ENCODE results near the gene PAPPA. TPM values are rescaled to one million over a fixed set of nuclear protein-coding genes. Genes with fewer than 3 reads are reported as not detected.

Gene PAPPA
- total RNA-seq, 2 experiments from 2014 or later, result not detected

GRCh38 chr9:116304761-116305160 lies 151.2 kb downstream of the PAPPA start:
- CTCF ChIA-PET, result no interaction called here
- POLR2A ChIA-PET, result no interaction called here

DNA sequence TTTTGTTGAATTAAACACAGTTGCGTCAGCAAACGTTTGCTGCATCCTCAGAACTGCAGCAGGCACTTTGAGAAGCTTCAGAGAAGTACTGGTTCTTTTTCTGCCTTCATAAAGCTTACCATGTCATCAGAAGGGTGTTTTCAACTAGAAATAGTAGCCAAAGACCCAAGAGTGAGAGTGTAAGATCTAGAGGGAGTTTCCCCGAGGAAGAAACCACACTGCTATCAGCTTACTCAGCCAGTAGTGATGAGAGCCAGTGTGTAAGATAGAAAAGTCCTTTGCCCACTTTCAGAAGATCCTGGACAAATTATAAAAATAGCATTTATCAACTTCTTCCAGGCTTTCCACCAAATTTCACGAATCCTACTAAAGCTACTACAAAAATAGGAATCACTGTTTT lies 154.5 kb downstream of the PAPPA start:
- CTCF ChIA-PET, result no interaction called here
- POLR2A ChIA-PET, result no interaction called here

- ChIA-PET CTCF (no interaction called here), POLR2A (no interaction called here)
Observed at GRCh38 chr9:116309900-116310611, 156.5 kb downstream of the PAPPA start.

- CTCF ChIA-PET, result no interaction called here
- POLR2A ChIA-PET, result interaction anchor here (0.7 kb wide), 1 partner anchor 748 kb away, joined by 5 read pairs; no protein-coding TSS in a partner anchor
Observed at GRCh38 chr9:116312221-116312620, 158.6 kb downstream of the PAPPA start.

GRCh38 chr9:116313638-116314037 lies 160.0 kb downstream of the PAPPA start:
- POLR2A ChIA-PET, result no interaction called here

DNA sequence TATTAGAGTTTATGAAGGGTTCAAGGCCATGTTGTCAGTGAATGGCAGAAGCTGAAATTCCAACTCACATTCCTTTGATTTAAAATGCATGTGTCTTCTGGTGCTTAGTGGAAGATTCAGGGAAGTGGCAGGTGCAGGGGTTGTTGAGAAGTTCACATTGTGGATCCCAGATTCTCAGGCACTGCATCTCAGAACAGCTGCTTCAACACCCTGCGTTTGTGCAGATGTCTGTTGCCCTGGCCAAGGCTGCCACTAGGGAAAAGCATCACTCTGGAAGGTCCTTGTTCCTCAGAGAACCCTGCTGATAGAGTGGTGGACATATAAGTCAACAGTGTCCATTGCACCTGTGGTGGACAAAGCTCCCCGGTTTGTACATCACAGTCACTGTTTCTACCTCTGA lies 162.7 kb downstream of the PAPPA start:
- POLR2A ChIA-PET, result no interaction called here
- CTCF ChIA-PET, result no interaction called here

More at GRCh38 chr9:116313638-116314037, 160.0 kb downstream of the PAPPA start:
- CTCF ChIA-PET, result no interaction called here

DNA sequence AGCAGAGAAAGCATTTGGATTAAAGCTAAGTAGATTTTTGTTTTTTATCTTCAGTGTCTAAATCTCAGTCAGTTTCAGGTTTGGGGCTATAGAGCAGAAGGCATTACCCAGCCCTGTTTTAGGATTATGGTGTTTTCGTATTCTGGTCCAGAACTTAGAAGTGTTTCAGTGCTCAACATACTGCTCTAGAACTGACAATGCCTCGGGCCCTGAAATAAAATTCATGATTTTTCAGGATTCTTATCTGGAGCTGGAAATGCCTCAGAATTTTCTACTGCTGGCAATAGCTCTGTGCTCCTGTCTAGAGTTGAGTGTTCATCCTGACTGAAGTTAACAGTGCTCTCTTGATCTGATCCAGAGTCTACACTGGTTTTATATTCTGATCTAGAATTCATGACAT lies 163.9 kb downstream of the PAPPA start:
- ChIA-PET POLR2A (no interaction called here), CTCF (no interaction called here)

DNA sequence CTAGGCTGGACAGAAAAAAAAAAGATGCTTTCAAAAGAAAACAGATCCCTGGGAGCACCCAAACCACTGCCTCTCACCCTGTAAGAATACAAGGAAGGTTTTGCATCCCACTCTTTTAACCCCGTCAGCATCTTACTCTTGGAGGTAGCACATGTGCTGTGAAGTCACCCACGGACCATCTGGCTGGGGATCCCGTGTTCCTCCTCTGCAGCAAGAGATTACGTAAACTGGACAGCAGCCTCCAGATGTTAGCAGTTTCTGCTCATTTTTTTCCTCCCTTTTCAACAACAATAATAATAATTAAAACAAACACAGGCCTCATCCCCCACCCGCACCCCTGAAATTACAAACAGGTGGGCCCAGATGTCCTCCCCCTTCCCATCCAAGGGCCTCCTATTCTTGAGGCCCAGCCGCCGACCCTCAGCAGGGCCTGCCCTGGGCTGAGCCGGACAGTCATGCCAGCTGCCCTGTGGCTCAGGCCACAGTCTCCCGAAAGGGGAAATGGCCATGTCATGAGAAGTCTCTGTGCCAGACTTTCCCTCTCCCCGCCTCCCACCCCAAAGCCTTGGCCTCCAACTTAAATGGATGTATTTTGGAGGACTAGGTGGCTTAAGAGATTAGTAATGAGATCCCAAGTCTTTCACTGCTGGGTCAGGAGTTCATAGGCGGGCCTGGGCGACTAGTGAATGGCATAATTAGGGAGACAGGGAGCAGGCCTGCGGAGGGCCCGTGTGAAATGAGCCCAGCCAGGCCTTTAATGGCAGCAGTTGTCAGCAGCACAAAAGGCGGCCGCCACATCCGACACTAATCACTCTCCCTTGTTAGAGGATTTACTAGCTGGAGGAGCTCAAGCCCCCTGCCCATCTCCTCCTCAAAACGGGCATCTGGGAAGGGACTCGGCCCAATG lies 165.1 kb downstream of the PAPPA start:
- CTCF ChIA-PET, result no interaction called here
- POLR2A ChIA-PET, result no interaction called here

DNA sequence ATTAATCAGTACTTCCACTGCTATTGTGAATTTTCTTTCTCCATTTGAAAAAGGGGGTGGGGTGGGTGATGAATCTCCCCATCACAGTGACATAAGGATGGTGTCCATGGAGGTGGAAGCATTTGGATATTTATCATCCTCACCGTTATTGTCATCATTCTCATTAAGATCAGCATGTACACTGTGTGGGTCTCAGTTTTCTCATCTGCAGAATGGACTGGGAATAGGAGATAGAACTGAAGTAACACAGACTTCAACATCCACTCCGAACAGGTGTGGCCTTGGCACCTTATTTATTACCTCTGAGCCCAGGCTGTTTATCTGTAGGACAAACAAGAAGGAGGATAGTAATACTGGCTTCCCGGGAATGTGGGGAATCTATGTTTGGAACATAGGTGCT lies 165.9 kb downstream of the PAPPA start:
- ChIA-PET POLR2A (no interaction called here), CTCF (no interaction called here)

GRCh38 chr9:116320290-116320689 lies 166.7 kb downstream of the PAPPA start:
- CTCF ChIA-PET, result no interaction called here
- POLR2A ChIA-PET, result no interaction called here

DNA sequence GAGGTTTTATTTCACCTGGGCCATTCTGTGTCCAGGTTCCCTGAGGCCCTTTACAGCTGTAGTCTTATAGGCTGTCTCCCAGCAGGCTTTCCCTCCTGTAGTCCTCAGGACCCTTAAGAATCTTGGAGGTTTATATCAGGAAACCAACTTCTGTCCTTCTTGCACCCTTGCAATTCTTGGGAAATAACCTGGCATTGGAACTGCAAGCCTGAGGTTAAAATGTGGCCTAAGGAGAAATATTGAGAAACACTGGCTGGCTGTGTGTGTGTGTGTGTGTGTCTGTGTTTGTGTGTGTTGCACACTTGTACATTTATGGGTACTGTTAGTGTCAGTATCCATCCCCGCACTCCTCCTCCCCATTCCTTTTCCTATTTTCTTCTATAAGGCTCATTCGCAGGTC lies 168.9 kb downstream of the PAPPA start:
- CTCF ChIA-PET, result no interaction called here
- POLR2A ChIA-PET, result no interaction called here

DNA sequence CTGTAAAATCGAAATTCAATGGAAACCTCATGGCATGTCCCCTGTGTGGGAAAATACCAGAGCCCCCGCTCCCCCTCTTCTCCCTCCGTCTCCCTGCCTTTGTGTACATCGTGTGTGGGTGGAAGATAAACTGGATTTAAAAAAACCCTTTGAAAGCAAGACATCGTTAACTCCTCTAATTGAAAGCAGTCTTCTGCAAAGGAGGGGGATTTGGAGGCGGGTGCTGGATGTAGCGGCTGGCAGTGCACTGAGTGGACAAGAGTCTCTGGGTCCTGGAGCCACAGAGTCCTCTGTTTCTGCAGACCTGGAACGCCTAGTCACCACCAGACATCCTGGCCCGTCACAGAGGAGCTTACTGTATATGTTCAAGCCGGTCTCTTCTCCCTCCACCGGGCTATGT lies 169.4 kb downstream of the PAPPA start:
- CTCF ChIA-PET, result interaction anchor here (1.1 kb wide), 1 partner anchor 12 kb away, joined by 3 read pairs; no protein-coding TSS in a partner anchor

DNA sequence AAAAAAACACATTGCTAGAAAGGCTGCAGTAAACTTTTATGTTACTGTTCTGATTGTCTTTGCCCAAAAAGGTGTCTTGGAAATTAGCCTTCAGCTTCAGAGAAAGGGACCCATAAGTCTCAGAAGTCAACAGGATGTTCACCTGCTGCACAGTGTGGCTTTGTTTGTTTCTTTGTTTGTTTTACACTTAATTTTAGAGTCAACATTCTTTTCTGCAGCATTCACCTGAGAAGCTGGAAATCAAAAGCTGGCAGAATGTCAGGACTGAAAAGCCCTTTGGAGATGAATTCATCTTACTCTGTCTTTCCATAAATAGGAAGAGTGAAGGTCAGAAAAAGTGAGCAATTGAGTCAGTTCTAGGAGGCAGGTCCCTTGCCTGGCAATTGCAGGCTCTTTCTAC lies 170.0 kb downstream of the PAPPA start:
- ChIA-PET CTCF (interaction anchor here (1.1 kb wide), 1 partner anchor 11 kb away, joined by 3 read pairs; no protein-coding TSS in a partner anchor), POLR2A (no interaction called here)

More for the DNA sequence above, 169.4 kb downstream of the PAPPA start:
- POLR2A ChIA-PET, result no interaction called here

DNA sequence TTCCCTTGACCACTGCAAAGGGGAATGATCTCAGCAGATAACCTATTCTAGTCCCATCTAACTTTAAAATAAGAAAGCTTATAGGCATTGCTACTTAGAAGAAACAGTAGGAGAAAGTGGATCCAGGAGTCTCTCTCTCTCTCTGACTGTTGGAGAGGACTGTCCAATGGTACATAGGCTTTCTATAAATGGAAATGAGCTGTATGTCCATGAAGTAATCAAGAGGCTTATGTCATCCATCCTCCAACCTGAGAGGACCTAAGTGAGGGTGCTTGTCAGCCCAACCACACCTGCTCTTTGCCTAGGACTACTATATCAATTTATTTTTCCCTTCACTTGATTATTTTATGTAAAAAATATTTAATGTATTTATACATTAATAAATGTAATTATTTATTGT lies 172.3 kb downstream of the PAPPA start:
- ChIA-PET CTCF (no interaction called here), POLR2A (no interaction called here)

- ChIA-PET POLR2A (no interaction called here), CTCF (no interaction called here)
Observed at GRCh38 chr9:116327701-116328405, 174.3 kb downstream of the PAPPA start.

DNA sequence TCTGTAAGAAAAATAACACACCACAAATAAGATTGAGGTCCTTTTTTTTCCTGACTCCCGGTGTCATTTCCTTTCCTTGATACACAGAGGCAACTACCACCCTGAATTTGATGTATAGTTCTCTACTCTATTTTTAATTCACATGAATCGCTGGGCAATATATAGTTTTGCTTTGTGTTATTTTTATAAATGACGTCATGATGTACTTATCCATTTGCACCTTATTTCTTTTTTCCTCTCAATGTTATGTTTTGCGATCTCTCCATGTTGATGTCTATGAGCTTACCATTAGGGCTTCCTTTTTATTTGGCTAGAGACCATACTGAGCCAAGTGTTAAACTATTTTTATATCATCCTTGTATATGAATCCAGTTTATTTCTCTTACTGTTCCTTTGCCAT lies 175.9 kb downstream of the PAPPA start:
- CTCF ChIA-PET, result no interaction called here
- POLR2A ChIA-PET, result no interaction called here

DNA sequence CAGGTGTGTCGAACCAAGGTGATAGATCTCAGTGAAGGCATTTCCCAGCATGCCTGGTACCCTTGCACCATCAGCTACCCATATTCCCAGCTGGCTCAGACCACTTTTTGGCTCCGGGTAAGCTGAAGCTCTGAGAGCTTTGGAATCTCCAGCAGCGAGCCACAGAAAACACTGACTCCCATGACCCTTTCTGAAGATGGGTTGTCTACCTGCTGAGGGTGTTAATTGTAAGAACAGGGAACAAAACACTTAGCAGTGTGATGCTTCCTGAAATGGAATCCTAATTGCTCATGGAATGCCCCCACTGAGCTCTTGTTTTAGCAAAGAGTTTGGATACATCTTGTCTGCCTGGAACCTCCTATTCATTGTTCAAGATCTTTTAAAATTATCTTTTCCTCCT lies 177.7 kb downstream of the PAPPA start:
- ChIA-PET POLR2A (no interaction called here), CTCF (no interaction called here)

- POLR2A ChIA-PET, result no interaction called here
- CTCF ChIA-PET, result no interaction called here
Observed at GRCh38 chr9:116332090-116332489, 178.5 kb downstream of the PAPPA start.

DNA sequence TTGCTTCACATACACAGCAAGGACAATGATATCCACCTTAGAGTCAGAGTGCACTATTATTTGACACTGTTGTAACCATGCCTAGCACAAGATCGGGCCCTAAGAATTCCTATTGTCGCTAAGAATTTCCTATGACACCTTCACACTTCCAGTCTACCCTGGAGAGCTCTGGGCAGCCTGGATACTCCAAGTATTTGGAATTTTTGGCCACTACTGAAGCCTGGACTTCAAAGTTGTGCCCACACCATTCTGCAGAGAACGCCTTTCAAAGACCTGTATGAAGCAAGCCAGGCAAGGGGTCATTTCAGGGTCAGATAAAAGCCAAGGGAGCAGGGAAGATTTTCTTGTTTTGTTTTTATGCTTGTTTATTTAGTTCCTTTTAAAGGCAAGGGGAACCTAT lies 179.7 kb downstream of the PAPPA start:
- ChIA-PET POLR2A (no interaction called here), CTCF (no interaction called here)

DNA sequence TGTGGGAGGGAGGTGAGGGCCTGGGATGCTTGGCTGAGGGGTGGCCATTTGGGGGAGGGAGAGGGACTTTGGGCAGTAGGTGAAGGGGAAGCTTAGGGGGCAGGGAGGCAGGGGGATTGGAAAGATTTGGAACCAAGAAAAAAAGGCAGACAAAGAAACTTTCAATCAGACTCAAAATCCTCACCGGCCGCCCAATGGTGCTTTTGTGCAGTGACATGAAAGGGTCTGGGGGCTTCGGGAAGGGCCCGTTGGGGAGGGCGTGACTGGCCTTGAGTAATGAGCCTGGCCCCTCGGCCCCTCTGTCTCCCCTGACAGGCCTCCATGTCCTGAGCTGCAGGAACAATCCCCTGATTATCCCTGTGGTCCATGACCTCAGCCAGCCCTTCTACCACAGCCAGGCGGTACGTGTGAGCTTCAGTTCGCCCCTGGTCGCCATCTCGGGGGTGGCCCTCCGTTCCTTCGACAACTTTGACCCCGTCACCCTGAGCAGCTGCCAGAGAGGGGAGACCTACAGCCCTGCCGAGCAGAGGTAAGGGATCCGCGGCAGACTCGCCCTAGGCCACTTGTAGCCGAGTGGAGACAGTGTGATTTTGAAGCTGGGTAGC lies 181.1 kb downstream of the PAPPA start:
- POLR2A ChIA-PET, result no interaction called here
- CTCF ChIA-PET, result interaction anchor here (1.2 kb wide), 1 partner anchor 11 kb away, joined by 3 read pairs; no protein-coding TSS in a partner anchor

Data from activated CD8-positive, alpha-beta memory T cell treated with anti-CD3 and anti-CD28 coated beads for 36 hours (primary cell).